HG02885 (cell line): ENCODE measurements around the gene JAZF1.

Source experiments
- ATAC-seq: cut with Tn5 transposase; IDR thresholded peaks from one replicate; pipeline ENCODE4 v1.9.1; 2021; ENCODE audit warnings: mild to moderate bottlenecking; ENCODE audit not compliant: unreplicated experiment, poor library complexity

JAZF1 gene

GRCh38 chr7:28180364-28181147 lies at the start of gene JAZF1:
Gene JAZF1 (minus strand): TSS chr7:28180795.
- ATAC-seq: no peak

GRCh38 chr7:28230261-28230660 lies 49.7 kb upstream of the JAZF1 start:
- ATAC-seq: no peak

GRCh38 chr7:28228396-28228795 lies 47.8 kb upstream of the JAZF1 start:
- ATAC-seq: no peak

- no peak for ATAC-seq
These were observed 45.4 kb upstream of the JAZF1 start for GRCh38 chr7:28226003-28226402.

- no peak for ATAC-seq
These were observed 45.0 kb upstream of the JAZF1 start for GRCh38 chr7:28225576-28225975.

- ATAC-seq: no peak
These were observed 44.1 kb upstream of the JAZF1 start for GRCh38 chr7:28224675-28225074.

GRCh38 chr7:28224172-28224571 lies 43.6 kb upstream of the JAZF1 start:
- no peak for ATAC-seq

GRCh38 chr7:28222636-28223035 lies 42.0 kb upstream of the JAZF1 start:
- no peak for ATAC-seq

GRCh38 chr7:28219793-28220192 lies 39.2 kb upstream of the JAZF1 start:
- no peak for ATAC-seq

GRCh38 chr7:28217143-28217542 lies 36.5 kb upstream of the JAZF1 start:
- no peak for ATAC-seq

- no peak for ATAC-seq
These were observed 30.4 kb upstream of the JAZF1 start for GRCh38 chr7:28211006-28211405.

- no peak for ATAC-seq
These were observed 27.9 kb upstream of the JAZF1 start for GRCh38 chr7:28208506-28208905.

GRCh38 chr7:28207486-28208158 lies 27.0 kb upstream of the JAZF1 start:
- ATAC-seq: peak; percentile 54

GRCh38 chr7:28205506-28205905 lies 24.9 kb upstream of the JAZF1 start:
- ATAC-seq: no peak

GRCh38 chr7:28203508-28204240 lies 23.1 kb upstream of the JAZF1 start:
- no peak for ATAC-seq

- ATAC-seq: no peak
These were observed 21.6 kb upstream of the JAZF1 start for GRCh38 chr7:28202222-28202621.

GRCh38 chr7:28201131-28201530 lies 20.5 kb upstream of the JAZF1 start:
- no peak for ATAC-seq

- no peak for ATAC-seq
These were observed 20.0 kb upstream of the JAZF1 start for GRCh38 chr7:28200598-28200997.

- no peak for ATAC-seq
These were observed 18.5 kb upstream of the JAZF1 start for GRCh38 chr7:28199021-28199510.

GRCh38 chr7:28195910-28196620 lies 15.5 kb upstream of the JAZF1 start:
- no peak for ATAC-seq
